Neural cell (in vitro differentiated cells): Measurements from ENCODE around the gene PTPRD. TPM values are rescaled to one million over a fixed set of nuclear protein-coding genes. Genes with fewer than 3 reads are reported as not detected.

ENCODE experiments used
- H2AFZ ChIP-seq: fragments of 200-600, 300-800 bp; sonication (generic), shearing (Covaris generic); 2 replicates; pipeline ENCODE4 v1.6.0; 2014; ENCODE audit warnings: low read depth, mild to moderate bottlenecking, antibody characterized with exemption, low read length, moderate library complexity
- H3F3A ChIP-seq: fragments of 200-600 bp; shearing (Covaris generic); 2 replicates; pipeline ENCODE4 v1.6.1; 2016; ENCODE audit warnings: mild to moderate bottlenecking, moderate library complexity, mixed read lengths, antibody characterized with exemption, low read length; ENCODE audit not compliant: insufficient read depth, poor library complexity, severe bottlenecking
- H3K27ac ChIP-seq: fragments of 200-600, 300-800 bp; sonication (generic), shearing (Covaris generic); 2 replicates; pipeline ENCODE4 v1.5.1; 2014; ENCODE audit warnings: mild to moderate bottlenecking, low read length, moderate library complexity
- H3K27me3 ChIP-seq: fragments of 300-800, 200-600 bp; sonication (generic), shearing (Covaris generic); 2 replicates; pipeline ENCODE4 v1.6.0; 2014; ENCODE audit warnings: mild to moderate bottlenecking, low read depth, low read length, moderate library complexity; ENCODE audit not compliant: insufficient read depth
- H3K36me3 ChIP-seq: fragments of 300-800, 200-600 bp; sonication (generic), shearing (Covaris generic); 2 replicates; pipeline ENCODE4 v1.5.1; 2014; ENCODE audit warnings: mild to moderate bottlenecking, antibody characterized with exemption, low read length, moderate library complexity; ENCODE audit not compliant: insufficient read depth
- H3K4me2 ChIP-seq: fragments of 300-800, 200-600 bp; sonication (generic), shearing (Covaris generic); 2 replicates; pipeline ENCODE4 v1.6.0; 2014; ENCODE audit warnings: mild to moderate bottlenecking, low read length
- H3K4me3 ChIP-seq: fragments of 300-800, 200-600 bp; sonication (generic), shearing (Covaris generic); 2 replicates; pipeline ENCODE4 v1.5.1; 2014; ENCODE audit warnings: mild to moderate bottlenecking, low read length, moderate library complexity
- H3K79me2 ChIP-seq: fragments of 200-600 bp; shearing (Covaris generic); replicated peaks from 2 replicates; pipeline ENCODE4 v1.6.0; 2014; ENCODE audit warnings: mild to moderate bottlenecking, low read length, moderate library complexity; ENCODE audit not compliant: insufficient read depth
- H3K9ac ChIP-seq: fragments of 300-800, 200-600 bp; sonication (generic), shearing (Covaris generic); 2 replicates; pipeline ENCODE4 v1.6.1; 2016; ENCODE audit warnings: mild to moderate bottlenecking, low read length, mixed read lengths
- H3K9me2 ChIP-seq: fragments of 200-600 bp; shearing (Covaris generic); 2 replicates; pipeline ENCODE4 v1.6.1; 2016; ENCODE audit warnings: mild to moderate bottlenecking, low read length, mixed read lengths; ENCODE audit not compliant: insufficient read depth
- H3K9me3 ChIP-seq: fragments of 200-600, 300-800 bp; sonication (generic), shearing (Covaris generic); 2 replicates; pipeline ENCODE4 v1.6.1; 2016; ENCODE audit warnings: mild to moderate bottlenecking, mixed run types, low read length, moderate library complexity, mixed read lengths
- H4K20me1 ChIP-seq: fragments of 200-600 bp; shearing (Covaris generic); 2 replicates; pipeline ENCODE4 v1.6.1; 2016; ENCODE audit warnings: mild to moderate bottlenecking, mixed run types; ENCODE audit not compliant: insufficient read depth
- EP300 ChIP-seq: fragments of 450-650 bp; conservative IDR thresholded peaks from 2 replicates; pipeline ENCODE4 v1.6.1; 2014; ENCODE audit warnings: antibody characterized with exemption, mild to moderate bottlenecking, moderate library complexity; ENCODE audit not compliant: poor library complexity, severe bottlenecking
- EZH2 ChIP-seq: fragments of 200-600, 300-800 bp; shearing (Covaris generic), sonication (generic); IDR thresholded peaks from 2 replicates; pipeline ENCODE4 v1.6.1; 2014; ENCODE audit warnings: antibody characterized with exemption, low read length, borderline replicate concordance, mild to moderate bottlenecking; ENCODE audit not compliant: insufficient read depth, poor library complexity, severe bottlenecking
- MXI1 ChIP-seq: fragments of 450-650 bp; conservative IDR thresholded peaks from 2 replicates; pipeline ENCODE4 v1.6.1; 2014; ENCODE audit warnings: antibody characterized with exemption, mild to moderate bottlenecking; ENCODE audit not compliant: poor library complexity, severe bottlenecking
- POLR2AphosphoS5 ChIP-seq: IDR thresholded peaks from 2 replicates; pipeline ENCODE4 v1.6.1; 2012
- RAD21 ChIP-seq: fragments of 450-650 bp; conservative IDR thresholded peaks from 2 replicates; pipeline ENCODE4 v1.6.1; 2014; ENCODE audit warnings: antibody characterized with exemption, mild to moderate bottlenecking, moderate library complexity
- SMC3 ChIP-seq: fragments of 450-650 bp; conservative IDR thresholded peaks from 2 replicates; pipeline ENCODE4 v1.6.1; 2014; ENCODE audit warnings: antibody characterized with exemption, mild to moderate bottlenecking, moderate library complexity; ENCODE audit not compliant: poor library complexity
- TAF1 ChIP-seq: IDR thresholded peaks from 2 replicates; pipeline ENCODE4 v1.6.1; 2012; ENCODE audit warnings: low read depth
- polyA plus RNA-seq: library from polyadenylated mRNA; depleted of rRNA; stranded (reverse); fragments of >200 nt; gene quantifications from 2 replicates; pipeline ENCODE4 v1.2.3, GENCODE V29; 2014
- TF ChIP-seq, protein P1 (sequence below): fragments of 450-650 bp; IDR thresholded peaks from 2 replicates; pipeline ENCODE4 v1.5.1; 2014; ENCODE audit warnings: antibody characterized with exemption, mild to moderate bottlenecking, moderate library complexity; ENCODE audit not compliant: poor library complexity, severe bottlenecking
- TF ChIP-seq, protein P2 (sequence below): IDR thresholded peaks from 2 replicates; pipeline ENCODE4 v1.6.1; 2012; ENCODE audit warnings: borderline replicate concordance

The PTPRD gene
- polyA plus RNA-seq, 1 donor from 2014 or later = 143 TPM

DNA sequence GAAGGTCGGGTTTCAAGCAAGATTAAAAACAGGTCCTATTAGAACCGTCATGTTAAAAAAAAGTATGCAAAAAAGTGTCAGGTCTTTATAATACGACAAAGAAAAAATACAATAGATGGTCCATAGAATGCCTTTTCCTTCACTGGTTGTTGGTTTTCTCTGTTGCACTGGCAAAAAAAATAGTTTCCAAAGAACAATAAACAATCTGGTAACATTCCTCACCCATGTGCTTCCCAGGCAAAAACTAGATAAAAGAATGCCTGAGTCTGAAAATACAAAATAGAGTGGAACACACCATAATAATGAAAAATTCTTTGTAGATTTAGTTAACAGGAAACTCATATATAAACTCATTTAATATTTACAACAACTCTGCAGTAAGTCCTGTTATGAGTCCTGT is 2223.3 kb downstream of the PTPRD start:
- Histone ChIP-seq H3K4me2 (no peak overlapping the region), H3K4me3 (no peak overlapping the region)

DNA sequence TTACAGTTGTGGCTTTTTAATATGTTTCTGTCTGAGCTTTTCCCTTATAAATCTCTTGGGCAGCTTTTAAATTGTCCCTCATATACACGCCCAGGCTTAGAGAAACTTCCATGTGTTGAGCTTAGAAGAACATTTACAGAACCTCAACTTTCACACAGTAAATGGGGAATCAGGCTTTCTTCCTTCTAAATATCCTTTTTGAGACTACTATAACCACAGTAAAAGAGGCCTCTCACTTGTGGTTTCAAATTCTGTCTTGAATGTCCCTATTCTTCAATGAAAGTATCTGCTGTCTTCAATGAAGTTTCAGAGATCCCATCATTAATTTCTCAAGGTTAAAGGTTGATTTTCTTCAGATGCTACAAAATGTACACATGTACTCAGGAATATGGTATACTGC is 2224.7 kb downstream of the PTPRD start:
- Histone ChIP-seq H4K20me1 (no peaks in the 10 kb centered on the region), H3K36me3 (no peaks in the 10 kb centered on the region), H3K9me2 (no peaks in the 10 kb centered on the region), H3K4me2 (no peak overlapping the region), H3K9me3 (no peaks in the 10 kb centered on the region), H3K79me2 (no peaks in the 10 kb centered on the region), H3K27ac (no peak overlapping the region), H3K9ac (no peak overlapping the region), H2AFZ (no peak overlapping the region), H3K27me3 (no peaks in the 10 kb centered on the region), H3F3A (no peaks in the 10 kb centered on the region), H3K4me3 (no peak overlapping the region)
- TF ChIP-seq RAD21 (no peak), TAF1 (no peak), SMC3 (no peak), MXI1 (no peak), EP300 (no peak), EZH2 (no peak), POLR2AphosphoS5 (no peak)
- TF ChIP-seq, protein P1, sequence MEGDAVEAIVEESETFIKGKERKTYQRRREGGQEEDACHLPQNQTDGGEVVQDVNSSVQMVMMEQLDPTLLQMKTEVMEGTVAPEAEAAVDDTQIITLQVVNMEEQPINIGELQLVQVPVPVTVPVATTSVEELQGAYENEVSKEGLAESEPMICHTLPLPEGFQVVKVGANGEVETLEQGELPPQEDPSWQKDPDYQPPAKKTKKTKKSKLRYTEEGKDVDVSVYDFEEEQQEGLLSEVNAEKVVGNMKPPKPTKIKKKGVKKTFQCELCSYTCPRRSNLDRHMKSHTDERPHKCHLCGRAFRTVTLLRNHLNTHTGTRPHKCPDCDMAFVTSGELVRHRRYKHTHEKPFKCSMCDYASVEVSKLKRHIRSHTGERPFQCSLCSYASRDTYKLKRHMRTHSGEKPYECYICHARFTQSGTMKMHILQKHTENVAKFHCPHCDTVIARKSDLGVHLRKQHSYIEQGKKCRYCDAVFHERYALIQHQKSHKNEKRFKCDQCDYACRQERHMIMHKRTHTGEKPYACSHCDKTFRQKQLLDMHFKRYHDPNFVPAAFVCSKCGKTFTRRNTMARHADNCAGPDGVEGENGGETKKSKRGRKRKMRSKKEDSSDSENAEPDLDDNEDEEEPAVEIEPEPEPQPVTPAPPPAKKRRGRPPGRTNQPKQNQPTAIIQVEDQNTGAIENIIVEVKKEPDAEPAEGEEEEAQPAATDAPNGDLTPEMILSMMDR = no peak
- TF ChIP-seq, protein P2, sequence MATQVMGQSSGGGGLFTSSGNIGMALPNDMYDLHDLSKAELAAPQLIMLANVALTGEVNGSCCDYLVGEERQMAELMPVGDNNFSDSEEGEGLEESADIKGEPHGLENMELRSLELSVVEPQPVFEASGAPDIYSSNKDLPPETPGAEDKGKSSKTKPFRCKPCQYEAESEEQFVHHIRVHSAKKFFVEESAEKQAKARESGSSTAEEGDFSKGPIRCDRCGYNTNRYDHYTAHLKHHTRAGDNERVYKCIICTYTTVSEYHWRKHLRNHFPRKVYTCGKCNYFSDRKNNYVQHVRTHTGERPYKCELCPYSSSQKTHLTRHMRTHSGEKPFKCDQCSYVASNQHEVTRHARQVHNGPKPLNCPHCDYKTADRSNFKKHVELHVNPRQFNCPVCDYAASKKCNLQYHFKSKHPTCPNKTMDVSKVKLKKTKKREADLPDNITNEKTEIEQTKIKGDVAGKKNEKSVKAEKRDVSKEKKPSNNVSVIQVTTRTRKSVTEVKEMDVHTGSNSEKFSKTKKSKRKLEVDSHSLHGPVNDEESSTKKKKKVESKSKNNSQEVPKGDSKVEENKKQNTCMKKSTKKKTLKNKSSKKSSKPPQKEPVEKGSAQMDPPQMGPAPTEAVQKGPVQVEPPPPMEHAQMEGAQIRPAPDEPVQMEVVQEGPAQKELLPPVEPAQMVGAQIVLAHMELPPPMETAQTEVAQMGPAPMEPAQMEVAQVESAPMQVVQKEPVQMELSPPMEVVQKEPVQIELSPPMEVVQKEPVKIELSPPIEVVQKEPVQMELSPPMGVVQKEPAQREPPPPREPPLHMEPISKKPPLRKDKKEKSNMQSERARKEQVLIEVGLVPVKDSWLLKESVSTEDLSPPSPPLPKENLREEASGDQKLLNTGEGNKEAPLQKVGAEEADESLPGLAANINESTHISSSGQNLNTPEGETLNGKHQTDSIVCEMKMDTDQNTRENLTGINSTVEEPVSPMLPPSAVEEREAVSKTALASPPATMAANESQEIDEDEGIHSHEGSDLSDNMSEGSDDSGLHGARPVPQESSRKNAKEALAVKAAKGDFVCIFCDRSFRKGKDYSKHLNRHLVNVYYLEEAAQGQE = no peak

More for the DNA sequence above, 2223.3 kb downstream of the PTPRD start:
- Histone ChIP-seq H3K9me3 (no peaks in the 10 kb centered on the region), H3K27me3 (no peaks in the 10 kb centered on the region), H3F3A (no peaks in the 10 kb centered on the region), H4K20me1 (no peaks in the 10 kb centered on the region), H3K27ac (no peak overlapping the region), H3K9me2 (no peaks in the 10 kb centered on the region), H3K9ac (no peak overlapping the region), H3K36me3 (no peaks in the 10 kb centered on the region), H2AFZ (no peak overlapping the region), H3K79me2 (no peaks in the 10 kb centered on the region)
- TF ChIP-seq EZH2 = no peak
- TF ChIP-seq, protein P1 = no peak
- TF ChIP-seq TAF1 = no peak
- TF ChIP-seq, protein P2 = no peak
- TF ChIP-seq POLR2AphosphoS5 = no peak
- no peak for TF ChIP-seq MXI1
- TF ChIP-seq EP300 = no peak
- TF ChIP-seq SMC3 = no peak
- TF ChIP-seq RAD21 = no peak
